Stimulated activated naive CD8-positive, alpha-beta T cell treated with anti-CD3 and anti-CD28 coated beads, Interleukin-15, Interleukin-2, amounts not matched to agents 100 ng/mL and 50 ng/mL, for 24 hours (primary cell): Measurements from ENCODE around the gene APOBEC4.

ENCODE experiments used
- H3K27ac Mint-ChIP-seq: one replicate; pipeline ENCODE4 v1.8.0; 2021; ENCODE audit warnings: mild to moderate bottlenecking, mixed read lengths
- H3K27me3 Mint-ChIP-seq: one replicate; pipeline ENCODE4 v1.8.0; 2021; ENCODE audit warnings: mixed read lengths
- H3K36me3 Mint-ChIP-seq: one replicate; pipeline ENCODE4 v1.8.0; 2021; ENCODE audit warnings: low read depth, mixed read lengths
- H3K4me1 Mint-ChIP-seq: one replicate; pipeline ENCODE4 v1.8.0; 2021; ENCODE audit warnings: low read depth, mixed read lengths
- H3K4me3 Mint-ChIP-seq: one replicate; pipeline ENCODE4 v1.8.0; 2021; ENCODE audit warnings: mild to moderate bottlenecking, mixed read lengths
- H3K9me3 Mint-ChIP-seq: one replicate; pipeline ENCODE4 v1.8.0; 2021; ENCODE audit warnings: mixed read lengths

APOBEC4 gene

GRCh38 chr1:183652107-183652506 is 1.0 kb downstream of the APOBEC4 start:
- H3K27ac Mint-ChIP-seq, result peak overlapping the region; percentile 71

GRCh38 chr1:183651612-183652011 is 1.5 kb downstream of the APOBEC4 start:
- Mint-ChIP-seq H3K27me3 (no peaks in the 10 kb centered on the region), H3K27ac (peak overlapping the region; percentile 56), H3K9me3 (no peaks in the 10 kb centered on the region), H3K4me1 (peaks cover 31% of the 10 kb centered on the region), H3K4me3 (no peak overlapping the region), H3K36me3 (no peaks in the 10 kb centered on the region)

More at GRCh38 chr1:183652107-183652506, 1.0 kb downstream of the APOBEC4 start:
- Mint-ChIP-seq H3K4me1 (peaks cover 31% of the 10 kb centered on the region), H3K27me3 (no peaks in the 10 kb centered on the region), H3K36me3 (no peaks in the 10 kb centered on the region), H3K9me3 (no peaks in the 10 kb centered on the region), H3K4me3 (no peak overlapping the region)

- peaks cover 19% of the 10 kb centered on the region for H3K4me1 Mint-ChIP-seq
- no peaks in the 10 kb centered on the region for H3K36me3 Mint-ChIP-seq
- no peaks in the 10 kb centered on the region for H3K27me3 Mint-ChIP-seq
- no peak overlapping the region for H3K27ac Mint-ChIP-seq
- no peak overlapping the region for H3K4me3 Mint-ChIP-seq
- H3K9me3 Mint-ChIP-seq, result no peaks in the 10 kb centered on the region
These were observed 5.1 kb downstream of the APOBEC4 start for GRCh38 chr1:183648042-183648441.

GRCh38 chr1:183646776-183647175 is 6.3 kb downstream of the APOBEC4 start:
- no peaks in the 10 kb centered on the region for H3K27me3 Mint-ChIP-seq
- no peak overlapping the region for H3K27ac Mint-ChIP-seq
- H3K36me3 Mint-ChIP-seq, result no peaks in the 10 kb centered on the region
- no peak overlapping the region for H3K4me3 Mint-ChIP-seq
- H3K4me1 Mint-ChIP-seq, result peaks cover 6% of the 10 kb centered on the region
- no peaks in the 10 kb centered on the region for H3K9me3 Mint-ChIP-seq

- no peaks in the 10 kb centered on the region for H3K36me3 Mint-ChIP-seq
These were observed 7.6 kb downstream of the APOBEC4 start for GRCh38 chr1:183645531-183645930.

GRCh38 chr1:183642166-183642565 is 10.9 kb downstream of the APOBEC4 start:
- Mint-ChIP-seq H3K4me3 (no peak overlapping the region), H3K27ac (no peak overlapping the region), H3K9me3 (no peaks in the 10 kb centered on the region), H3K36me3 (no peaks in the 10 kb centered on the region), H3K27me3 (no peaks in the 10 kb centered on the region), H3K4me1 (peaks cover 1% of the 10 kb centered on the region)

More at GRCh38 chr1:183645531-183645930, 7.6 kb downstream of the APOBEC4 start:
- H3K27me3 Mint-ChIP-seq, result no peaks in the 10 kb centered on the region
- no peaks in the 10 kb centered on the region for H3K4me1 Mint-ChIP-seq
- no peak overlapping the region for H3K4me3 Mint-ChIP-seq
- H3K27ac Mint-ChIP-seq, result no peak overlapping the region
- no peaks in the 10 kb centered on the region for H3K9me3 Mint-ChIP-seq

GRCh38 chr1:183640193-183640592 is 12.9 kb downstream of the APOBEC4 start:
- Mint-ChIP-seq H3K4me1 (peaks cover 15% of the 10 kb centered on the region), H3K27me3 (no peaks in the 10 kb centered on the region), H3K9me3 (no peaks in the 10 kb centered on the region), H3K27ac (no peak overlapping the region), H3K36me3 (no peaks in the 10 kb centered on the region), H3K4me3 (no peak overlapping the region)

- no peak overlapping the region for H3K27ac Mint-ChIP-seq
- H3K4me1 Mint-ChIP-seq, result peaks cover 15% of the 10 kb centered on the region
- no peaks in the 10 kb centered on the region for H3K9me3 Mint-ChIP-seq
- H3K27me3 Mint-ChIP-seq, result no peaks in the 10 kb centered on the region
- no peaks in the 10 kb centered on the region for H3K36me3 Mint-ChIP-seq
- no peak overlapping the region for H3K4me3 Mint-ChIP-seq
These were observed 14.3 kb downstream of the APOBEC4 start for GRCh38 chr1:183638649-183639387.

GRCh38 chr1:183636783-183637182 is 16.3 kb downstream of the APOBEC4 start:
- peaks cover 31% of the 10 kb centered on the region for H3K4me1 Mint-ChIP-seq
- peak overlapping the region; percentile 51 for H3K27ac Mint-ChIP-seq
- H3K9me3 Mint-ChIP-seq, result no peaks in the 10 kb centered on the region
- H3K36me3 Mint-ChIP-seq, result peaks cover 6% of the 10 kb centered on the region
- H3K27me3 Mint-ChIP-seq, result no peaks in the 10 kb centered on the region
- peak overlapping the region; percentile 100 for H3K4me3 Mint-ChIP-seq

- peak overlapping the region; percentile 100 for H3K4me3 Mint-ChIP-seq
- H3K36me3 Mint-ChIP-seq, result peaks cover 9% of the 10 kb centered on the region
- H3K4me1 Mint-ChIP-seq, result peaks cover 34% of the 10 kb centered on the region
- no peaks in the 10 kb centered on the region for H3K9me3 Mint-ChIP-seq
- peak overlapping the region; percentile 100 for H3K27ac Mint-ChIP-seq
- no peaks in the 10 kb centered on the region for H3K27me3 Mint-ChIP-seq
These were observed 16.8 kb downstream of the APOBEC4 start for GRCh38 chr1:183636334-183636682.

- Mint-ChIP-seq H3K4me3 (peak within 1 kb of the TSS; percentile 100), H3K4me1 (peaks cover 38% of the 10 kb centered on the region), H3K27ac (peak within 1 kb of the TSS; percentile 100), H3K27me3 (no peaks in the 10 kb centered on the region), H3K36me3 (peaks cover 12% of the 10 kb centered on the region), H3K9me3 (no peaks in the 10 kb centered on the region)
These were observed 17.3 kb downstream of the APOBEC4 start, which contains the start of gene ARPC5 for GRCh38 chr1:183635606-183636333. Gene ARPC5 (minus strand): TSS chr1:183635783. CDS start chr1:183635659, 124 bp downstream.

- peaks cover 44% of the 10 kb centered on the region for H3K4me1 Mint-ChIP-seq
- no peaks in the 10 kb centered on the region for H3K9me3 Mint-ChIP-seq
These were observed 18.0 kb downstream of the APOBEC4 start for GRCh38 chr1:183635099-183635605.

GRCh38 chr1:183634429-183635065 is 18.6 kb downstream of the APOBEC4 start:
- Mint-ChIP-seq H3K27ac (peak overlapping the region; percentile 93), H3K36me3 (peaks cover 24% of the 10 kb centered on the region), H3K27me3 (no peaks in the 10 kb centered on the region), H3K4me3 (peak overlapping the region; percentile 100), H3K9me3 (no peaks in the 10 kb centered on the region), H3K4me1 (peaks cover 50% of the 10 kb centered on the region)

More at GRCh38 chr1:183635099-183635605, 18.0 kb downstream of the APOBEC4 start:
- H3K36me3 Mint-ChIP-seq, result peaks cover 18% of the 10 kb centered on the region
- H3K27me3 Mint-ChIP-seq, result no peaks in the 10 kb centered on the region
- peak overlapping the region; percentile 100 for H3K4me3 Mint-ChIP-seq
- peak overlapping the region; percentile 100 for H3K27ac Mint-ChIP-seq

- H3K9me3 Mint-ChIP-seq, result no peaks in the 10 kb centered on the region
- H3K4me1 Mint-ChIP-seq, result peaks cover 57% of the 10 kb centered on the region
- no peaks in the 10 kb centered on the region for H3K27me3 Mint-ChIP-seq
- H3K27ac Mint-ChIP-seq, result peak overlapping the region; percentile 60
- H3K4me3 Mint-ChIP-seq, result peak overlapping the region; percentile 100
- peaks cover 31% of the 10 kb centered on the region for H3K36me3 Mint-ChIP-seq
These were observed 19.3 kb downstream of the APOBEC4 start for GRCh38 chr1:183633676-183634343.
